Stimulated activated CD4-positive, alpha-beta T cell treated with anti-CD3 and anti-CD28 coated beads, Interleukin-12 subunit alpha, Interleukin-12 subunit beta, amount 100 ng/mL, for 4 hours (primary cell): Measurements from ENCODE around the gene CSAD.
"Not testable (repeated sequence)": the region's sequence is repeated elsewhere in the genome, so short reads cannot be mapped to it uniquely, and the experiment has no call there.

Experiments
- DNase-seq: peaks from one replicate; pipeline ENCODE4 v3.0.0-alpha.2; 2020

Gene CSAD

DNA sequence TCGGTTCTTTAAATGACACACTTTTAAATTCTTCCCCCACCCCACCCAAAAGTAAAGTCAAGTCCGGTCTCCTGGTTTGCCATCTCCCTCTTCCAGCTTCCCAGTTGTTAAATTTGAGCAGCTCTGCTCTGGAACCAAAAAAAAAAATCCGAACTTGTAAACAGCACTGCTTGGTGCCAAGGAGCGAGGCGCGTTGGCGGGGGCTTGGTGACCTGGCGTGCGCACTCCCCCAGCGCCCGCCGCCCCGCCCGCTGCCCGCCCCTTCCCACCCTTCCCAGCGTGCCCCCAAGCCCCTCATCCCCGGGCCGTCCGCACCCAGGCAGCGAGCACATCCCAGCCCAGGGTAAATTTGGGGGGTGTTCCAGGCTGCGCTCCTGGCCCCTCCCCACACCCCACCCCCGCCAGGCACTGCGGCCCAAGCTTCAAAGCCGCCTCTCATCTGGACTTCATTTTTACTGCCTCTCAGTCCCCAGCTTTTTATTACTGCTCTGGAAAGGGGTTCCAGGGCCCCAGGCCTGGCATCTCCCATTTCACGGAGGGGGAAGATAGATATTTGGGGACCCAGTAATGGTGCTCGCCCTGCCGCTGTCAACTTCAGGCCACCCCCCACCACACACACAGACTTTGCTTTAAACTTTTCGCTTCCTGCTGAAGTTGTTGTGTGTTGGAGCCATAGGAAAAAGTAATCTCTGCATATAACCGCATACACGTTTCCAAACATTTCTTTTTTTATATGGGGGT lies 38.0 kb upstream of the CSAD start:
- no peak for DNase-seq

DNA sequence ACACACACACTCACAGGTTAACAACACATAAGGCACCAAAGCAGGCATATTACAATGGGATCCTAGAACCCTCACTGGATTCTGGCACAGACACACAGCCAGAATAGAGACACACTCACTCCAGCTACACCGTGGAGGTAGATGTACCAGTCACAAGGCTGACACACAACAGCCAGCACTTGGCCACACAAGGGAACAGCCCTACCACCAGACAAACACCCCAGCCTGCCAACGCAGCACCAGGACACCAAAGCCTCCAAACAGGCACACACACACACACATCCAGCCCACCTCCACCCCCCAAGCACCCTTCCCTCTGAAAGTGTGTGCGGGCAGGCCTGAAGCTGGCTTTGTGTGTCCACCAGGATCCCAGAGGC lies 37.2 kb upstream of the CSAD start:
- no peak for DNase-seq

DNA sequence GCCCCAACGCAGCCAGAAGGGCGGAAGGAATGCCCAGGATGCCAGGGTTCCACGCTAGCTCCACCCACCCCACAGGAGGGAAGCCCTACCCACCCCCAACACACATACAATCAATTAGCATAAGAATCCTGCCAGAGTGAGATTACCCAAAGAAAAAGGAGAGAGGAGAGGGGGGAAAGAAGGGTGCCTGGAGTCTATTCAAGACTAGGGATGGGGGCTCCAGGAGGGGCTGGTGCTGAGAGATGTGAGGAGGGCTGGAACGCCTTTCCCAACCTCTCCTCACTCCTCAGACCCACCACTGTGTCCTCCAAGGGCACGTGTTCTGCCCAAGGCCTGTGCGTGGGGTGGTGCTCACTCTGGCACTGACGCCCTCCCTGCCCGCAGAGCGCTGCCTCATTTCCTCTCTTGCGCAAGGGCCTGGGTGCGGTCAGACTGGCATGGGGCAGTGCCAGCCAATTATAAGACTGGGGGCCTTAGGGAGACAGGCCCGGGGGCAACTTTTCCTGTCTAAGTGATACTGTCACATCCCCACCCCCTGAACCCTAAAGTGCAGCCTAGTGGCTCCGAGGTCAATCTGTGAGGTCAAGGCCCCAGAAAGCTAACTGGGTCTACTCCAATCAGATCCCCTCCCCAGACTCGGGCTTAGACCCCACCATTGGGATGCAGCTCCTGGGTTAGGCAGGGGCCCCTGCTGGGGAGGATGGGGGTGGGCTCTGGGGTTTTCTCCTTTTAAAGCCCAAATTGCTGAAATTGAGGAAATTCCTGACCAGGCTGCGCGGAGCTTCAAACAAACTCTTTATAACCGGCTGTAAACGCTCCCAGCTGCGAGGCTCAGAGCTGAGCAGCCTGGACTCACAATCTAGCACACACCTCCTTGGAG lies 36.6 kb upstream of the CSAD start:
- no peak for DNase-seq

GRCh38 chr12:53215497-53215896 lies 34.8 kb upstream of the CSAD start:
- no peak for DNase-seq

DNA sequence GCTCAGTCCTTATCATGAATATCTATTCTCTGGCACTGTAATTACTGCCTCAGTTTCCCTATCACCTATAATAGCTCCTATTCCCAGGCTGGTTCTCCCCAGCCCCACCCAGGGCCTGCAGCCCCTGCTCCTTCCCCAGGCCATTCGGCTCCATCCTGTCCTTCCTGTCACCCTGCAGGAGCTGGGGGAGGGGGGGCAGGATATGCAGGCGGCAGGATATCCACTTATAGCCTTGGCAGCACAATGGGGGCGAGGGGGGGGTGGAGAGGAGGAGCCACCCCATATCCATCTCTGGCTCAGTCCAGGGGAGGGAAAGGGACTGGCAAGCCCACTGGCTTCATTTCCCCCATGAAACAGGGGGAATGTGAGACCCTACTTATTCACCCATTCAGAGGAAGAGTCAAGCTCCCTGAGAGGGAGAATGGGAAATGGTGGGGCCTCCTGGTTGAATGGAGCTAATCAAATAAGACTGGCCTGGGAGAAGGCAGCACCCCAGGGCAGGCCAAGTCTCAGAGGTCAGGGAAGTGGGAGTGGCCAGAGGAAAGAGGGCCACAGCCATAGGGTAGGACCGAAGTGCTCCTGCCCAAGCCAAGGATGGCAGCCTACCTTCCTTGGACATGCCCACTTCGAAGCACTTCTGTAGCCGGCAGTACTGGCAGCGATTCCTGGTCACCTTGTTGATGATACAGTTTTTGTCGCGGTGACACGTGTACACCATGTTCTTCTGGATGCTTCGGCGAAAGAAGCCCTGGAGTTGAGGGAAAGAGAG lies 34.1 kb upstream of the CSAD start:
- no peak for DNase-seq

DNA sequence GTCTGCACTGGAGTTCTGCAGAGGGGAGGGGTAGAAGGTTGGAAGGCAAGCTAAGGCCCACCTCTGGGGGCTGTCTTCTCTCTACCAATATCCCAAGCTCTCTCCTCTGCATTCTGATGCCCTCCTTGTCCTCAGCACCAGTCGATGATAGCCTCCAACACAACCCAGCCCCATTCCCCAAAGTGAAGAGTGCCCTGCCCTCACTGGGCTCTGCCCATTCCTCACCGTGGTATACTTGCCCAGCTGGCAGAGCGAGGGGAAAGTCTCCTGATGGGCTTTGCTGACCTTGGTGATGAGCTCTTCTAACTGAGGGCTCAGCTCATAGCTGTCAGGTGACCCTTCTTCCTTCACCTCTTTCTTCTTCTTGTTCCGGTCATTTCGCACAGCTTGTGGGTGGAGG lies 33.5 kb upstream of the CSAD start:
- DNase-seq, result no peak

DNA sequence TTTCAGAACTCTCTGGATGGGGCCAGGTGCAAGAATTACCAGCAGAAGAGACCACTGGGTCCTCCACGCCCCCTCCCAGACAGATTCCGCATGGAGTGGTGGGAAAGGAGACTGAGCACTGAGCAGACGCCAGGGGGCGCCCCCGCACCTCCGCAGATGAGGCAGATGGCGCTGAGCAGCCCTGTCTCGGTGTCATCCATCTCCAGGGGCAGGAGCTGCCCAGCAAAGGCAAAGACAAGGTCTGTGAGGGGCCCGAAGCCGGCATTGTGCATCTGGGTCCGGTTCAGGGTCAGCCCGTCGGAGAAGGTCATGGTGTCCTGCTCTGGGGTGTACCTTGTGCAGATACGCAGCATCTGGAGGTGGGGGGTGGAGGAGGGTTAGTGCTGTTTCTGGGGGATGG lies 32.6 kb upstream of the CSAD start:
- DNase-seq, result peak; percentile 87

- DNase-seq, result no peak
These were observed 32.2 kb upstream of the CSAD start for GRCh38 chr12:53212931-53213330.

DNA sequence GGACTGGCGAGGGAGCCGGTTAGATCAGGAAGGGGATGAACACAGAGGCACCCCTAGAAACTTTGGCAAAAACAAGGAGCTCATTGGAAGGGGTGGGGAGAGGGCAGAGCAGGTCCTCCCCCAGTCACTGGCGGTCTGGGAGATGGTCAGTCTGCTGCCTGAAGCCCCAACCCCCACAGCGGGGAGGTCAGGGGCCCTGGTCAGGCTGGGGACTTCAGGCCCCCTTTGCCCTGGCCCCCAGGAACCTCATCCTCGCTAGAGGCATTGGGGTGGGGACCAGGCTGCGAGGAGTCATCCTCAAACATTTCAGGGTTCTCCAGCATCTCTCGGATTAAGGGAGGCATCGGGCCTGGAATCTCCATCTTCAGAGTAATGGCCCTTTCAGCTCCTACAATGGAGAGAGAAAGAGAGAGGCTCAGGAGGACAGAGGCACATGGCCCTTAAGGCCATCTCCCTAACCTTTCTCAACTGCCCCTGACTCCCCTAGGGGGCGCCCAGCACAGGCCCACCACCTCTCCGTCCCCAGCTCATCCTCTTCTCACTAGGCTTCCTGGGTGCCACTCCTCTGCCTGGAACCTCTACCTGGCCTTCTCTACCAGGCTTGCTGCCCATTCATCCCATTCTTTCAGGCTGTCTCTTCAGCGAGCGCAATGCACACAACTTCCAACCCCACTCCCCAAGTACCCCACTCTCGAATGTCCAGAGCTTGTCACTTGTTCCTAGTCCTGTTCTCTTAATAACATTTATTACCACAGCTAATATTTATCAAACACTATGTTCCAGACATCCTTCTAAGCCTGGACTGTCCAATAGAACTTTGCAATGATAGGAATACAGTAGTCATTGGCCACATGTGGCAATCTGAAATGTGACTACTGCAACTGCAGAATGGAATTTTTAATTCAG lies 31.0 kb upstream of the CSAD start:
- no peak for DNase-seq

DNA sequence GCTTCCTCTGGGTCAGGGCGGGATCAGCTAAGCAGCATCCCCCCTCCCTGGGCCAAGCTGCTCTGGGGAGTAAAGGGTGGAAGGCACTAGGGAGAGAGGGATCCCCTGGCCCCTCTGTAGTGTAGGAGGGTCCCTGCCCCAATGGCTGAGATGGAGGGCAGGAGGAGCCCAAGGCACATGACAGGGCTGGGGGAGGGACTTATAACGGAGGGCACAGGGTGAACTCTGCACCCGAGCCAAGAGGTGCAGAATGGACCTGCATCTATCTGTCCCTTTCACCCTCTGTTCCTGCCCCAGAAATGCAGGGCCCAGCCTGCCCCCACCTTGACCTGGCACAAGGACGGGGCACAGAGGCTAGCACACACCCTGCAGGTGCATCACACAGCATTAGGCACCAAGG lies 30.1 kb upstream of the CSAD start:
- no peak for DNase-seq

DNA sequence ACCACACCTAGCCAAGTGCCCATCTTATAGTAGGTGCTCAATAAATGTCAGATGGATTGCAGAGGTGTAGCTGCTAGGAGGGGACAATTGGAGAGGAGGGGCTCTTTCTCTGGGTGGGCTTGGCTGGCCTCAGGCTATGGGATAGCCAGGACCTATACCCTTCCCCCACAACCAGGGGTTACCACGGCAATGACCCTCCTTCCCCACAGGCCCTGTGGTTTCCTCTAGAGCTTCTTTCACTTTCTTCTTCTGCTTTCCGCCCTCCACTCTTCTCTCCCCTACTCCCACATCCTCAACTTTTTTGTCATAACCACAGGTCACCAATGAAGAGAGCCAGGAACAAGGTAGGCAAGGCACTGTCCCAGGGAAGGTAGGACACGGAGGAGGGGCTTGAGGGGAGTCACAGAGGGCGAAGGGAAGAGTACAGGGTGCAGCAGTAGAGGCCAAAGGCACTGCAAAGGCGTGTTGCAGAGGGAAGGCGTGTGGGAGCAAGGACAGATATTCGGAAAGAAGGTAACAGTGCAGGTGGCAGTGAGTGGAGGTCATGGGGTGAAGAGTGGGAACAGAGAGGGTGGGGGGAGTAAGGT lies 28.2 kb upstream of the CSAD start:
- no peak for DNase-seq

- DNase-seq, result no peak
These were observed 27.7 kb upstream of the CSAD start for GRCh38 chr12:53208435-53208834.

- DNase-seq, result peak; percentile 51
These were observed 26.3 kb upstream of the CSAD start, which contains the start of gene ITGB7 for GRCh38 chr12:53207042-53207441. TSS of gene ITGB7 (minus strand) at chr12:53207251. CDS start at chr12:53200443, 6,808 bp downstream.

DNA sequence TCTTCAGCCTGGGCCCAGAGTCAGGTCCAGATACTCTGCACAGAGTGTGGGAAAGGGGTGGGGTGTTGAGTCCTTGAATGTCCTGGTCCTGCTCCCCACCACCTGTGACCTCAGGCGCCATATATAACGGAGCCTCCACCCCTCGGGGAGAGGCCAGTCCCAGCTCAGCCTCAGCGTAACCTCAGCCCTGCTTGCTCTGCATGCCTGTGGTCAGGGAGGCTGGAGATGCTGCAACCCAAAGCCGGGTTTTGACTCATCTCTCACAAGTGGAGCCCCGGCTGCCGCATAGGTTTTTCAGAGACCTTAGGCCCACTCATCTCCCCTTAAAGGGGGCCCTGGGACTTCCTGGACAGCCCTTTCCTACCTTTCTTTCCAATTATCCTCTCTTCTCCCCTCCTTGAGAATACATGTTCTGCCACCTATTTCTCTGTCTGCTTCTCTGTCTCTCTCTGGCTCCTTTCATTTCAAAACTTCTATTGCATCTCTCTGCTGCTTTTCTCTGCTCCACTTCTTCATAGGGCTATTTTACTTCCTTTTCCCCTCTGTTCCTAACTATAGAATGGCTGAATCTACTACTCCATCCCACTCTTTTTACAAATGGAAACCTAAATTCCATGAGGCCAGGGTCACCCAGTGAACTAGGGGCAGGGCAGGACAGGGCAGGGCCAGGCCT lies 25.2 kb upstream of the CSAD start:
- peak; percentile 45 for DNase-seq

- DNase-seq, result no peak
These were observed 23.6 kb upstream of the CSAD start for GRCh38 chr12:53204351-53204750.

DNA sequence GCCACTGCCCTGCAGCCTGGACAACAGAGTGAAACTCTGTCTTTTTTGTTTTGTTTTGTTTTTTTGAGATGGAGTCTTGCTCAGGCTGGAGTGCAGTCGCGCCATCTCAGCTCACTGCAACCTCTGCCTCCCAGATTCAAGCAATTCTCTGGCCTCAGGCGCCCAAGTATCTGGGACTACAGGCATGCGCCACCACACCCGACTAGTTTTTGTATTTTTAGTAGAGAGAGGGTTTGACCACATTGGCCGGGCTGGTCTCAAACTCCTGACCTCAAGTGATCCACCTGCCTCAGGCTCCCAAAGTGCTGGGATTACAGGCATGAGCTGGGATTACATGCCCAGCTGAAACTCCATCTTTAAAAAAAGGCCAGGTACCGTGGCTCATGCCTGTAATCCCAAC lies 21.6 kb upstream of the CSAD start:
- not testable (repeated sequence) for DNase-seq

GRCh38 chr12:53201639-53202038 lies 20.9 kb upstream of the CSAD start:
- no peak for DNase-seq

GRCh38 chr12:53201177-53201541 lies 20.4 kb upstream of the CSAD start:
- no peak for DNase-seq

DNA sequence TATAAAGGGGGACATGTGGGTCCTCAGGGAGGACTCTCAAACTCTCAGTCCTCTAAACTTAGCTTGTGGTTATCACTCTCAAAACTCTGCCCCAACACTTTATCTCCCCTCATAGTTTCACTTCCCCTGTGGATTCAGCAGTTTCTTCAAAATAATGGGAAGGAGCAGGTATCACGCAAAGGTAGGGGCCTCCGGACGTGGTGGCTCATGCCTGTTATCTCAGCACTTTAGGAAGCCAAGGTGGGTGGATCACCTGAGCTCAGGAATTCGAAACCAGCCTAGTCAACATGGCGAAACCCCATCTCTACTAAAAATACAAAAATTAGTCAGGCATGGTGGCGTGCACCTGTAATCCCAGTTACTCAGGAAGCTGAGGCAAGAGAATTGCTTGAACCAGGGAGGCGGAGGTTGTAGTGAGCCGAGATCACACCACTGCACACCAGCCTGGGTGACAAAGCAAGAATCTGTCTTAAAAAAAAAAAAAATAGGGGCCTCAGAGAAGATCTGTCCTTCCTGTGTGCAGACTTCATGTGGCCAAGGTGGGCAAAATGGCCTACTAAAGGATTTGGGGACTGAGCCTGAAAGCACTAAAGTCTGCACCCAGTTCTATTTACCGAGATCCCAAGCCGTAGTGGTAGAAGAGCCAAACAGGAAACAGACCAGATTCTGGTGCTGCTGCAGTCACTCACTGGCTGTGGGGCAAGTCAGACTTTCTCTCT lies 19.9 kb upstream of the CSAD start:
- no peak for DNase-seq

- DNase-seq, result no peak
These were observed 19.4 kb upstream of the CSAD start for GRCh38 chr12:53200107-53200457.

DNA sequence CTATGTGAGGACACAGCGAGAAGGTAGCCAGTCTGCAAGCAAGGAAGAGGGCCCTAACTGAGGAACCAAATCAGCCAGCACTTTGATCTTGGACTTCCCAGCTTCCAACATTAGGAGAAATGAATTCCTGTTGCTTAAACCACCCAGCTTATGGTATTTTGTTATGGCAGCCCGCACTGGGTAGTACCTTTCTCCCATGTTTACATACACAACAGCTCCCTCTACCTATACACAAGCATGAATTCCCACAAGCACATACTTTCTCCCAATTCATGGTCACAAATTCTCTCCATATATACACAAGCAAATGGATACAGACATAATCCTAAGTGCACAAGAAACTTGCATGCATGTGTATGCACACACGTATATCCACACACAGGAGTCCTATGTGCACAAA lies 19.0 kb upstream of the CSAD start:
- DNase-seq, result no peak
